ENCODE data around the gene P2RX7.

P2RX7 gene

DNA sequence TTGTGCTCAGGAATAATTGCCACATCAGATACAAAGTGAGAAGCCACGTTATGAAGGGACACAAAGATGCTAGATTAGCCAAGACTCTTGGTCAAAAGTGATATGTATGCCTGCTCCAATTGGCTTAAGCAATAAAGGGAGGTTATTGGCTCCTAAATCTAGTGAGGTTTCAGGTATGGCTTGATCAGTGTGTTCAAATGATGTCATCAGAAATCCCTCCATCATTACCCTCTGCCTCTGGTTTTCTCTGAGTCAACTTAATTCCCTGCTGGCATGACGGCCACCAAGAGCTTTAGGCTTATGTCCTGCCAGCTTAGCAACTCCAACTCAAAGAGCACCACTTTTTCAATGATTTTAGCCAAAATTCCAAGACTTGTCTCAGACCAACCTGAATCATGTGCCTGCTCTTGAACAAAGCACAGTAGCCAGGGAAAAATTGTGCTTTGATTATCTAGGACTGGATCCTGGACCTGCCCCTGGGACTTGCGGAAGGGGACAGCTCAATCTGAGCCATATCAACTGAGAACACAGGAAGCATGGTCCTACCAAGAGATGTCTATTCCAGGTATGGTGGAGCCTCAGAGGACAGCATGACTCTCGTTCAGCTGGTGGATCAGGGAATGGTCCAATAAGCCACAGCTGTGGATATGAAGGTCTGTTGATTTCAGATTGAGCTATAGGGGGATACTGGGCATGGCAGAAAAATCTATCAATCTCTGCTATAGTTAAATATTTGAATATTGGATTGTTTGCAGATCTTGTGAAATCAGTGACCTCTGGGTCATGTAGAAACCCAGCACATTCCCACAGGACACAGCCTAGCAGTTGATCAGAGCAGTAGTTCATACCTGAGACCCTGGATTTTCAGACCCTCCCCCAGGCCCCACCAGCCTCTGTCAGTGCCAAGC is 16.1 kb upstream of the P2RX7 start:
- Mint-ChIP-seq H3K4me1 (peaks cover 6 to 8% of the 10 kb centered on the region in 2 donors), H3K36me3 (no peaks in the 10 kb centered on the region), H3K27ac (no peak overlapping the region), H3K27me3 (no peaks in the 10 kb centered on the region), H3K4me3 (no peak overlapping the region), H3K9me3 (no peaks in the 10 kb centered on the region)
- DNase-seq (no peak), ATAC-seq (replicated peaks) (no peak)

DNA sequence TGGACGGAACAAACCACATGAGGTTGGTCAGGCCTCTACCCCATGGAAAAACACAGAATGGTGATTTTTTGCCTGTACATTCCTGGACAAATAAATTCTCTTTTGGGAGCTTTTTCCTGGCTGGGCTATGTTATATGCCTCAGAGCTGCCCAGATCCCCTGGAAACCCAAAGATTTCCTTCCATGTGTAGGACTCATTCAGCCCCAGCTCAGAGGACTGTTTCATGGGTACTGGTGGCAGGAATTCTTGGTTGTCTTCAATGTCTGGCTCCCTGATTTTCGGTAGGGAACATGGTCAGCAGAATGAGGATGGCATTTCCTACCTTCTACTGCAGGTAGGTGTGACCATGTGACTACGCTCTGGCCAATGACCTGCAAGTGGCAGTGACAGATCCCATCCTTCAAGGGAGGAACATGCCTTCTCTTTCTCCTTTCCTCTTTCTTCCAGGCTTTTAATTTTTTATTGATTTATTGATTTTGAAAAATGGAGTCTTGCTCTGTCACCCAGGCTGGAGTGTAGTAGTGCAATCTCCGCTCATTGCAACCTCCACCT is 15.4 kb upstream of the P2RX7 start:
- ATAC-seq (replicated peaks) = no peak
- H3K4me3 Mint-ChIP-seq = no peak overlapping the region

DNA sequence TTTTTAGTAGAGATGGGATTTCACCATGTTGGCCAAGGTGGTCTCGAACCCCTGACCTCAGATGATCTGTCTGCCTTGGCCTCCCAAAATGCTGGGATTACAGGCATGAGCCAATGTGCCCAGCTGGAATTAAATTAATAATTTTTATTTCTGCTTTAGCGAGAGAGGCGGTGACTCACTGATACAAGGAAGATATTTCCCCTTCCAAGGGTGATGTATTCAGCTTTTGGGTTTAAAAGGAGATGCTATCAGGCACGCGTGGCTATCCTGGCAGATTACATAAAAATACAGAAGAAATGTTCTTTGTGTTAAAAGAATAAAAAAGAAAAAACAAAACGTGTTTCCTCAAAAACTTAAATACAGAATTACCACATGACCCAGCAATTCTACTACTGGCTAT is 12.4 kb upstream of the P2RX7 start:
- ATAC-seq (replicated peaks) (no peak), DNase-seq (no peak)
- Mint-ChIP-seq H3K27me3 (no peaks in the 10 kb centered on the region), H3K9me3 (peaks cover 0 to 1% of the 10 kb centered on the region in 2 donors), H3K27ac (no peak overlapping the region), H3K4me1 (peaks cover 14 to 21% of the 10 kb centered on the region in 2 donors), H3K4me3 (no peak overlapping the region), H3K36me3 (no peaks in the 10 kb centered on the region)

More for the DNA sequence above, 15.4 kb upstream of the P2RX7 start:
- Mint-ChIP-seq H3K36me3 (no peaks in the 10 kb centered on the region), H3K27me3 (no peaks in the 10 kb centered on the region), H3K4me1 (peaks cover 8 to 11% of the 10 kb centered on the region in 2 donors), H3K27ac (no peak overlapping the region), H3K9me3 (no peaks in the 10 kb centered on the region)
- no peak for DNase-seq

DNA sequence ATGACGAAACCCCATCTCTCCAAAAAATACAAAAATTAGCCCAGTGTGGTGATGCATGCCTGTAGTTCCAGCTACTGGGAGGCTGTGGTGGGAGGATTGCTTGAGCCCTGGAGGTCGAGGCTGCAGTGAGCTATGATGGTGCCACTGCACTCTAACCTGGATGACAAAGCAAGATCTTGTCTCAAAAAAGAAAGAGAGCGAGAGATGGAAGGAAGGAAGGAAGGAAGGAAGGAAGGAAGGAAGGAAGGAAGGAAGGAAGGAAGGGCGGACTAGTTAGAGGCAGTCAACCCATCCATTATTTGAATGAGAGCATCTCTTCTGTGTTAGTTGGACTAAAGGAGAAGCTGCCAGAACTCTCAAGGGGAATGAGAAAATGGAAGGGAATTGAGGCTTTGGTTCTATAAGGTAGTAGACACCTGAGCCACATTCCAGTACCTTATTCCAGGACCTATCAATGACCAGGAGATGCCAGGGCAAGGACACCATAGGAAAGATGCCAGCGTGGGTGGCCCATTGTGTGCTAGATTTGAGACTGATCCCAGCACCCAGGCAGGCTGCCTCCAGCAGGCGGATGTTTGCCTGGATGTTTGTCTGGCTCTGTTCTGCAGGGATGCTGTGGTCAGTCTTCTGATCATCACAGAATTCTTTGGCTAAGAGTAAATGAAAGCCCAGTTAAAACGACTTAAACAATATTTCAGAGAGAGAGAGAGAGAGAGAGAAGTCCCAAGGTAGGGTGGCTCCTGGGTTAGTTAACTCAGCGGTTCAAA is 11.5 kb upstream of the P2RX7 start:
- Mint-ChIP-seq H3K27me3 (no peaks in the 10 kb centered on the region), H3K27ac (no peak overlapping the region), H3K4me1 (peaks cover 15 to 21% of the 10 kb centered on the region in 2 donors), H3K9me3 (peaks cover 0 to 1% of the 10 kb centered on the region in 2 donors), H3K36me3 (no peaks in the 10 kb centered on the region), H3K4me3 (no peak overlapping the region)
- DNase-seq (no peak), ATAC-seq (replicated peaks) (no peak)

DNA sequence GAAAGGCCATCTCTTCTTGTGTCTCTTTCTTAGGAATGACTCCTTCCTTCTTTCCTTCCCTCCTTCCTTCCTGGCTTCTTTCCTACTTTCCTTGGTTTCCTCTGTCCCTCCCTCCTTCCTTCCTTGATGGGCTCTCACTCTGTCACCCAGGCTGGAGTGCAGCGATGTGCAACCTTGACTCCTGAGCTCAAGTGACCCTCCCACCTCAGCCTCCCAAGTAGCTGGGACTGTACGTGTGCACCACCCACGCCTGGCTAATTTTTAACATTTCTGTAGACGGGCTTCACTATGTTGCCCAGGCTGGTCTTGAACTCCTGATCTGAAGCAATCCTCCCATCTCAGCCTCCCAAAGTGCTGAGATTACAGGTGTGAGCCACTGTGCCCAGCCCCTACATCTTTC is 10.9 kb upstream of the P2RX7 start:
- H3K36me3 Mint-ChIP-seq = no peaks in the 10 kb centered on the region
- DNase-seq (no peak), ATAC-seq (replicated peaks) (no peak)
- H3K27me3 Mint-ChIP-seq = no peaks in the 10 kb centered on the region
- no peak overlapping the region for H3K27ac Mint-ChIP-seq
- no peak overlapping the region for H3K4me3 Mint-ChIP-seq
- H3K9me3 Mint-ChIP-seq = peaks cover 0 to 1% of the 10 kb centered on the region in 2 donors
- peaks cover 16 to 21% of the 10 kb centered on the region in 2 donors for H3K4me1 Mint-ChIP-seq

DNA sequence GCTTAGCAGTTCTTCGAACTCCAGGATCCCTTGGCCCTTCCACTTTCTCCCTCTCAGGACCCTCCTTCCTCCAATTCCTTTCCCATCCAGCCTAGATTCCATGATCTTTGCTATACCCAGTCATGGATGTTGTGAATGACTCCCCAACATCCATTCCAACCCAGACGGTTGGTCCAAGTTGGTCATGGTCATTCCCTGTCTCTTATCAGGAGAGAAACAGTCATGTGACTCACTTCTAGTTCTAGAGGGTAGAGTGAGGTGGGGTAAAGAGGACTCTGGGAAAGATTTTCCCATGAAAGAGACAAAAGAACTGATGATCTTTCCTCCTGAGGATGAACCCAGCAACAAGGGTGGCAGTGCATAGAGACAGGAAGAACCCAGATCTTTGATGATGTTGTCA is 9.2 kb upstream of the P2RX7 start:
- no peak for DNase-seq
- H3K27me3 Mint-ChIP-seq = no peaks in the 10 kb centered on the region
- H3K27ac Mint-ChIP-seq = no peak overlapping the region
- H3K36me3 Mint-ChIP-seq = no peaks in the 10 kb centered on the region
- no peak overlapping the region for H3K4me3 Mint-ChIP-seq
- ATAC-seq (replicated peaks) = no peak
- H3K9me3 Mint-ChIP-seq = peaks cover 0 to 3% of the 10 kb centered on the region in 2 donors
- peaks cover 26 to 37% of the 10 kb centered on the region in 2 donors for H3K4me1 Mint-ChIP-seq

DNA sequence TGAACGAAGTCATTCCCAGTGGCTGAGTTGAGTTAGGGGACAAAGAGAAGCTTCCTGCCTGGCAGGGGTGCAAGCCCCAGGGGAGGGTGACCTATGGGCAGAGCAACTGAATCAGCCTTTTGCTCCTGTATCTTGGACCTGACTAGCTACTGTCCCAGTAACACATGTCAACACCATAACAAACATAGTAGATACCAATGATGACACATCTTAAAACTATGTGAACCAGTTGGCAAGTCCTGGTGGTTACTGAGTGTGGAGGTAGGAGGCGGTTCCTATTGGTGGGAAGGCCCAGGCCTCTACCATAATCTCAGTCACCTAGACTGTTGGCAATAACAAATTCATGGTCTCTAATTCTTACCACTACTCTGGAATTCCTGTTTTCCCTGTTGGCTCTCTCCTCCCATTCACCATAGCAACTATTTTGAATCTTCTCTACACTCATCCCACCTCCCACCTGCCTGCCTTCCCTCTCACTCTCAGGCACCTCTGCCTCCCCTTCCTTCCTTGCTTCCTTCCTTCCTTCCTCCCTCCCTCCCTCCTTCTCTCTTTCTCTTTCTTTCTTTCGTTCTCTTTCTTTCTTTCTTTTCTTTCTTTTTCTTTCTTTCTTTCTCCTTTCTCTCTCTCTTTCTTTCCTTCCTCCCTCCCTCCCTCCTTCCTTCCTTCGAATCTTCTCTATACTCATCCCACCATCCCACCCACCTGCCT is 8.1 kb upstream of the P2RX7 start:
- Mint-ChIP-seq H3K27me3 (no peaks in the 10 kb centered on the region), H3K36me3 (peaks cover 0 to 1% of the 10 kb centered on the region in 2 donors), H3K27ac (no peak overlapping the region), H3K4me3 (no peak overlapping the region), H3K4me1 (peaks cover 33 to 47% of the 10 kb centered on the region in 2 donors), H3K9me3 (peaks cover 5% of the 10 kb centered on the region in 2 donors)
- DNase-seq = no peak
- ATAC-seq (replicated peaks) = peak in 1 of 2 donors; percentile 33

DNA sequence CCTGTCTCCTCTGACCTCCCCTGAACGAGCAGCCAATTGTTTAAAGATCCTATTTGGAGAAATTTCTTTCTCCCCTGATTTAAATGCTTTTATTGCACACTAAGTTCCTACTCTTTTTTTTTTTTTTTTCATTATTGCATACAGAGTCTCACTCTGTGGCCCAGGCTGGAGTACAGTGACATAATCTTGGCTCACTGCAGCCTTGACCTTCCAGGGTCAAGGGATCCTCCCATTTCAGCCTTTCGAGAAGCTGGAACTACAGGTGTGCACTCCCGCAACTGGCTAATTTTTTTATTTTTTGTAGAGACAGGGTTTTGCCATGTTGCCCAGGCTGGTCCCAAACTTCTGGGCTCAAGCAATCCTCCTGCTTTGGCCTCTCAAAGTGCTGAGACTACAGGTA is 5.2 kb upstream of the P2RX7 start:
- Mint-ChIP-seq H3K27ac (no peak overlapping the region), H3K9me3 (peaks cover 6 to 8% of the 10 kb centered on the region in 2 donors), H3K27me3 (no peaks in the 10 kb centered on the region), H3K4me1 (peaks cover 43 to 63% of the 10 kb centered on the region in 2 donors), H3K36me3 (peaks cover 0 to 3% of the 10 kb centered on the region in 2 donors), H3K4me3 (no peak overlapping the region)
- ATAC-seq (replicated peaks) (no peak), DNase-seq (no peak)

DNA sequence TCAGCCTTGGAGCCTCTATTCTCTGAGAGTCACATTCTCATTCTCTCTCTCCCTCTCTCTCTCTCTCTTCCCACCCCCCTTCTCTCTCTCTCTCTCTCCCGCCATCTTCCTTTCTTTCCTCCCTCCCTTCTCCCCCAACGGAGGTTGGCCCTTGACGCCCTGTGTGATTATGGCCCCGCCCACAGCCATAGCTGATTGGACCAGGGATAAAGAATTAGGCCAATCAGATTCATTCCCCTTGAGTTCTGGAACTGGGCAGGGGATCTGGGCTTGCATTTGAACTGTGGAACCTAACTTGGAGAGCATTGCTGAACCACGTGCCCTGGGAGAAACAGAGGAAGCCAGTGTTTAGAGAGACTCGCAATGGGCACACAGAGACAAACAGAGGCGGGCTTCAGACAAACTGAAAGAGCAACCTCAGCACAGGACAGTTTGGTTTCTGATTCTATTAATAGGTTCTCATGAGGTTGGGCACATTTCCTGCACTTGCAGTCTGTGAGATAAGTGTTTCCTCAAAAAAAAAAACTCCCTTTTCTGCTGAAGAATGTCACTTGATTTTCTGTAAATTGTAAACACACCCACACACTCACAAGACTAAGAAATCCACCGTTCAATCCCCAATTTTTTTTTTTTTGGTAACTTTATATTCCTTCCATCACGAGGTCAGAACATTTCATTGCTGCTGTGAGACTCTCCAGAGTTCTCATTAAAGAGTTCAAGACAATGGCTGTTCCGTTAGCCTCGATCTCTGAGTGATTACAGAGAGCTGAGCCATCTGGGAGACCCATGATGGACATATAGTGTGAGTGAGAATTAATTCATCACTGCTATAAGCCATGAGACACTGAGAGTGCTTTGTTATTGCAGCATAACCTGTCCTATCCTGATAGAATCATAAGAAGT is 3.5 kb upstream of the P2RX7 start:
- H3K36me3 Mint-ChIP-seq = peaks cover 0 to 3% of the 10 kb centered on the region in 2 donors
- peak; percentile 80 for DNase-seq
- H3K4me1 Mint-ChIP-seq = peaks cover 54 to 78% of the 10 kb centered on the region in 2 donors
- ATAC-seq (replicated peaks) = peak; percentile 85 to 87
- no peaks in the 10 kb centered on the region for H3K27me3 Mint-ChIP-seq
- H3K9me3 Mint-ChIP-seq = peaks cover 5 to 8% of the 10 kb centered on the region in 2 donors
- H3K4me3 Mint-ChIP-seq = peak overlapping the region; percentile 75 to 81
- H3K27ac Mint-ChIP-seq = peak overlapping the region; percentile 97

DNA sequence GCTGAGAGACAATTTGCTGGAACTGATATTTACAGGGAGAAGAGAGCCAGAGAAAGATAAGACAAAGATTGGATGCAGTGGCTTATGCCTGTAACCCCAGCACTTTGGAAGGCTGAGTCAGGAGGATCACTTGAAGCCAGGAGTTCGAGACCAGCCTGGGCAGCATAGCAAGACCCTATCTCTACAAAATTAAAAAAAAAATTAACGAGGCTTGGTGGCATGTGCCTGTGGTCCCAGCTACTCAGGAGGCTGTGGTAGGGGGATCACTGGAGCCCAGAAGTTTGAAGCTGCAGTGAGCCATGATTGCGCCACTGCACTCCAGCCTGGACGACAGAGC is 2.9 kb upstream of the P2RX7 start:
- ATAC-seq (replicated peaks) = no peak
- no peak for DNase-seq
- H3K4me1 Mint-ChIP-seq = peaks cover 56 to 78% of the 10 kb centered on the region in 2 donors
- H3K36me3 Mint-ChIP-seq = peaks cover 0 to 3% of the 10 kb centered on the region in 2 donors
- peaks cover 5 to 8% of the 10 kb centered on the region in 2 donors for H3K9me3 Mint-ChIP-seq
- H3K27ac Mint-ChIP-seq = peak overlapping the region; percentile 97
- no peaks in the 10 kb centered on the region for H3K27me3 Mint-ChIP-seq
- H3K4me3 Mint-ChIP-seq = peak overlapping the region; percentile 75 to 81

DNA sequence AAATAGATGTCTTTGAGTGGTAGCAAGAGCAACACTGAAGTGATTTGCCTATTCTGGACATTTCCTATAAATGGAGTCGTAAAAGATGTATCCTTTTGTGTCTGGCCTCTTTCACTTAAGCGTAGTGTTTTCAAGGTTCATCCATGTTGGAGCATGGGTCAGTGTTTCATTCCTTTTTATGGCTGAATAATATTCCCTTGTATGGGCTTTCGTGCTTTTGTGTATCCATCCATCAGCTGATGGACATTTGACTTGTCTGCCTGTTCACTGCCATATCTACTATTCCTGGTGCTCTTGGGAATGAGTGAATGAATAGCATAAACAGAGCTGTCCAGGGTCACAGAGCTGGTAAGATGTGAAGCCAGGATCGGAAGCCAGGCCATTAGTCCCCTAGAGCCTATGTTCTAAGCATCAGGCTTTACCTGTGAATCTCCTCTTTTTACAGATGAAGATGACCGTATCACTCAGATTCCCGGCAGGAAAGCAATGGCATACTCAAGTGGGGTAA is 1.8 kb upstream of the P2RX7 start:
- DNase-seq (no peak), ATAC-seq (replicated peaks) (no peak)
- H3K27me3 Mint-ChIP-seq = no peaks in the 10 kb centered on the region
- peaks cover 0 to 3% of the 10 kb centered on the region in 2 donors for H3K36me3 Mint-ChIP-seq
- H3K27ac Mint-ChIP-seq = no peak overlapping the region
- H3K4me3 Mint-ChIP-seq = no peak overlapping the region
- peaks cover 5 to 8% of the 10 kb centered on the region in 2 donors for H3K9me3 Mint-ChIP-seq
- peaks cover 55 to 74% of the 10 kb centered on the region in 2 donors for H3K4me1 Mint-ChIP-seq

DNA sequence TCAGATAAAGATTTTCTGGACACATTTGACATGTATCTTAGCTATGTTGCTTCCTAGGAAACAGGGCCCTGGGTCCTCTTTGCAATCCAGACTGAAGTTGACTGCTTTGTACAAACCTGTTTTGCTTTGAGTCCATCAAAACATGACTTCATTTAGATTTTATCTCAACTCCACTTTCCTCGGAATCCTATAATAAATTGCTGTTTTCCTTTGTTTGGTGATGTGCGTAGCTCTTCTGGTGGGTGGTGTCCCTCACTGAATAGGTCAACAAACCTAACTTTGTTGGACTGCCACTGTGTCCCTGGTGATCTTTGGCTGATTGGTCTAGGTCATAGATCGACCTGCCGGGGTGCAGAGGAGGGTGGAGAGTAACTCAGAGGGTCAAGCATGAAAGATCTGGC is 735 bp upstream of the P2RX7 start:
- H3K4me1 Mint-ChIP-seq = peaks cover 53 to 73% of the 10 kb centered on the region in 2 donors
- H3K4me3 Mint-ChIP-seq = no peak overlapping the region
- H3K27ac Mint-ChIP-seq = no peak overlapping the region
- no peaks in the 10 kb centered on the region for H3K27me3 Mint-ChIP-seq
- peaks cover 5 to 8% of the 10 kb centered on the region in 2 donors for H3K9me3 Mint-ChIP-seq
- peaks cover 0 to 3% of the 10 kb centered on the region in 2 donors for H3K36me3 Mint-ChIP-seq
- DNase-seq (no peak), ATAC-seq (replicated peaks) (no peak)

DNA sequence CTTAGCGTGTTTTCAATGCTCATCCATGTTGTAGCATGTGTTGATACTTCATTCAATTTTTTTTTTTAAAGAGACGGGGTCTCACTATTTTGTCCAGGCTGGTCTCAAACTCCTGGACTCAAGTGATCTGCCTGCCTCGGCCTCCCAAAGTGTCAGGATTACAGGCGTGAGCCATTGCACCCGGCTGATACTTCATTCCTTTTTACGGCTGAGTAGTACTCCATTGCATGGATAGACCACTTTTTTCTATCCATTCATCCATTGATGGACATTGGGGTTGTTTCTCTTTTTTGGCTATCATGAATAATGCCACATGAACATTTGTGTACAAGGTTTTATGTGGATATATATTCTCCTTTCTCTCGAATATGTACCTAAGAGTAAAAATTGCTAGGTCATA is 1.2 kb downstream of the P2RX7 start:
- Mint-ChIP-seq H3K27ac (peak overlapping the region; percentile 47), H3K27me3 (no peaks in the 10 kb centered on the region), H3K36me3 (peaks cover 0 to 3% of the 10 kb centered on the region in 2 donors), H3K4me3 (peak overlapping the region; percentile 44 to 50), H3K4me1 (peaks cover 42 to 54% of the 10 kb centered on the region in 2 donors), H3K9me3 (peaks cover 4 to 6% of the 10 kb centered on the region in 2 donors)
- DNase-seq (no peak), ATAC-seq (replicated peaks) (no peak)

Data from stimulated activated naive B cell treated with anti-CD40 and anti-IgM and Interleukin-4, amounts not matched to agents 10 μg/mL and 1 μg/mL and 100 μg/mL, for 72 hours (primary cell).